ENCODE results near the gene CD2.

Gene CD2

GRCh38 chr1:116781034-116781433 is 26.8 kb downstream of the CD2 start:
- no peak for DNase-seq

- no peak for DNase-seq
Observed at GRCh38 chr1:116785006-116785405, 30.8 kb downstream of the CD2 start.

- no peak for DNase-seq
Observed at GRCh38 chr1:116786049-116786448, 31.8 kb downstream of the CD2 start.

DNA sequence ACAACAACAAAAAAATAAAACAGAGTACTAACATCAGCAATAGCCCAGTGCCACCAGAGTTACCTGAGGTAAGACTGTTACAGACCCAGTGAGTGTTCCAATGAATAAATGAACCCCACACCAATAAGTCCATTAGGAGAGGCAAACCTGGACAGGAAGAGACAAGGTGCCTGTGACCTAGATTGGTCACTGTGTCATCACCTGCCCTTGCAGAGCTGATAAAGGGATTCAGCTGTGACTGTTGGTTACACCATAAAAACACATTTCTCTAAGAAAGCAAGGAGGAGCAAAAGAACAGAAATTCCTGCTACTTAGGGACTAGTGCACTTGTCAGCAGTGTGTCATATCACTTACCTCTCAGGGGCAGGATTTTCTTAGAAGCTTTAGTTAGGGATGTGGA is 37.5 kb downstream of the CD2 start:
- no peak for DNase-seq

GRCh38 chr1:116793357-116793935 is 39.2 kb downstream of the CD2 start:
- DNase-seq, result no peak

GRCh38 chr1:116794371-116794770 is 40.1 kb downstream of the CD2 start:
- DNase-seq, result no peak

GRCh38 chr1:116794804-116795481 is 40.7 kb downstream of the CD2 start:
- no peak for DNase-seq

DNA sequence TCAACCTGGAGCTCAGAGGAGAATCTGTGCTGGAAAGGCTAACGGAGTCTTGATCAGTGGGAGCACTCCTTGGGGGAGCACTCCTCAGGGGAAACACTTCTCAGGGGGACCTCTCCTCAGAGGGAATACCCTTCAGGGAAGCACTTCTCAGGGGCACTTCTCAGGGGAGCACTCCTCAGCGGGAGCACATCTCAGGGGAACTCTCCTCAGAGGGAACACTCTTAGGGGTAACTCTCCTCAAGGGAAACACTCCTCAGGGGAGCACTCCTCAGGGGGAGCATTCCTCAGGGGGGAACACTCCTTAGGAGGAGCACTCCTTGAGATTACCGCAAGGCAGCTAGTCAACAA is 41.2 kb downstream of the CD2 start:
- DNase-seq, result no peak

DNA sequence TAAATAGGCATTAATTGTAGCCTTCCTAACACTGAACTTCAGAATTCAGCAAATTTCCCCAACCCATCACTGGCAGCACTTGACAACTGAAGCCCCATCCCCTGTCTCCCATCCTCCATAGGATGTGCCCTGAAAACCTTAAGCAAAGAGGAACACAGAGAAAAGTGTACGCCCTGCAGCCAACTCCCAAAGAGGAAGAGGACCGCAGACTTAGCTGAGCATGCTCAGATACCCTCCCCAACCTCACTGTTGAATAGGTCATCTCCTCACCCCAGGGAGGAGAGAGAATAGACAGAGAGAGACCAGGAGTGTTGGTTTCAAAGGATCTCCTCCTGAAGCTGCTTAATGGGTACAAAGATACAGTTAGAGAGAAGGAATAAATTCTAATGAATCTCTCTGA is 50.5 kb downstream of the CD2 start:
- DNase-seq, result no peak

DNA sequence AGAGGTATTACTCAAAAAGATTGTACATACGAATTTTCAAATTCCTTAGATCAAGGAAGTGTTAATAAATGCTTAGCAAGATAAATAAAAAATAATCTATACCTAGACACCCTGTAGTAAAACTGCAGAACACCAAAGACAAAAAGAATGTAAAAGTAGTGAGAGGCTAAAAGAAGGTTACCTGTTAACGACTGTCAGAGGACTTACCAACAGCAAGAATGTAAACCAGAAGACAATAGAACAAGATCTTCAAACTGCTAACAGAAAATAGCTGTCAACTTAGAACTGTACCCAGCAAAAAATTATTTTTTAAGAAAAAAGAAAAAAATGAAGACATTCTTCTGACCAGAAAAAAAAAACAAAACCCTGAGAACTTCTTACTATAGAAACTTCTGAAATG is 51.2 kb downstream of the CD2 start:
- no peak for DNase-seq

- no peak for DNase-seq
Observed at GRCh38 chr1:116806245-116806644, 52.0 kb downstream of the CD2 start.

DNA sequence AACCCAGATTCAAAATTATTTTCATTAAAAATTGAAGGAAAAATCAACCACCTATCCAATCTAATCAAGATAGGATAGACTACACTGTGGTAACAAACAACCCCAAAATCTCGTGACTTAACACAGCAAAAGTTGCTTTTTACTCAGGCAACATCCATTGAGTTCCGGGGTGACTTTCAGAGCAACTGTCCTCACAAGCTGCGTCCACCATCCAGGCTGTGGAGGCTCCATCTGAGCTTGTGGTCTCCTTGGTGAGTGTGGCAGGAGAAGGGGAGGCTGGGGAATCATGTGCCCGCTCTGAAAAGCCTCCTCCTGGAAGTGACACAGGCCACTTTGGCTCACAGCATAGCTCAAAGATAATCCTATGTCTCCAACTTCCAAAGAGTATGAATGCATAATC is 52.4 kb downstream of the CD2 start:
- no peak for DNase-seq

GRCh38 chr1:116807394-116808199 is 53.4 kb downstream of the CD2 start:
- no peak for DNase-seq

DNA sequence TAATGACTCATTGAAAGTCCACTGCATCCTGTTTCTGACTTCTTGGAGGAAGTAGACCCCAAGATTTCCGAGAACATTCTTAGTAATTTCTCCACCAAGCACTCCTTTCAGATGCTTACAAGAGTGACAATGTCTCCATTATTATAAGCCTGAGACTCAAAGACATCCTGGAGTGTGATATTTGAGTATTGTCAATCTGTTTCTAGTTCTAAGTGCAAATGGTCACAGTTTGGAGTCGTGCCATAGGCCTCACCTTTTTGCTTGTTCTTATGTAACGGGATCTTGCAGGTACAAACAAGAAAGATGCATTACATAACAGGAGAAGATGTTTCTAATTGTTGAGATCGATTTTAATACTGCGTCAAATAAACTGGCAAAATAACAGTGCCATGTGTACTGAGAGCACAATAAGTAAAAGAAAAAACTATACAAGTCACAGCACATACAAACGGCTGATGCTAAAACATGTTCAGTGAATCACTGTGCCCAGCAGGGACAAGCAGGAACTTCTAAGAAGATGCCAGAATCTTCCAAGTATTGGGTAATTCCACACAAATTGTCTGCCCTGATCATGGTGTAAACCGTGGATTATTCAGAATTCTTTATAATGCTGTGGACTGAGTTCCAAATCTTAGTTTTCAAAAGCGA is 54.1 kb downstream of the CD2 start:
- no peak for DNase-seq

- no peak for DNase-seq
Observed at GRCh38 chr1:116808848-116809508, 54.7 kb downstream of the CD2 start.

DNA sequence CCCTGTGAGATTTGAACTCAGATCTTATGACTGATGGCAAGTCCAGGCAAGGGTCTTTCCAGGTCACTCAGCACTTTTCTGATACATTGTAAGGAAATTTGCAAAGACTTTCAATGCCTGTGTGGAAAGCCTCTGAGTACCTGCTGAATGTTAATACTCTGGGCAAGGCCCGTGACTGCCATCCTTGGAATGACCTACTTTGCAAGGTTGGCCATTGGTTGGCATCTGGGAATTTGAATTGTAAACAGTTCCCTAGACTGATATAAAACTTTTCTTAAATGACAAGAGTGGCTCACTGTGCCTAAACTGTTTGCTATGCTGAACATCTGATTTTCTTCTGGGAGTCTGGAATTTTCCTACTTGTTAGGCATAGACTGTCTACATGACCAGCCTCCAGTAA is 57.1 kb downstream of the CD2 start:
- no peak for DNase-seq

DNA sequence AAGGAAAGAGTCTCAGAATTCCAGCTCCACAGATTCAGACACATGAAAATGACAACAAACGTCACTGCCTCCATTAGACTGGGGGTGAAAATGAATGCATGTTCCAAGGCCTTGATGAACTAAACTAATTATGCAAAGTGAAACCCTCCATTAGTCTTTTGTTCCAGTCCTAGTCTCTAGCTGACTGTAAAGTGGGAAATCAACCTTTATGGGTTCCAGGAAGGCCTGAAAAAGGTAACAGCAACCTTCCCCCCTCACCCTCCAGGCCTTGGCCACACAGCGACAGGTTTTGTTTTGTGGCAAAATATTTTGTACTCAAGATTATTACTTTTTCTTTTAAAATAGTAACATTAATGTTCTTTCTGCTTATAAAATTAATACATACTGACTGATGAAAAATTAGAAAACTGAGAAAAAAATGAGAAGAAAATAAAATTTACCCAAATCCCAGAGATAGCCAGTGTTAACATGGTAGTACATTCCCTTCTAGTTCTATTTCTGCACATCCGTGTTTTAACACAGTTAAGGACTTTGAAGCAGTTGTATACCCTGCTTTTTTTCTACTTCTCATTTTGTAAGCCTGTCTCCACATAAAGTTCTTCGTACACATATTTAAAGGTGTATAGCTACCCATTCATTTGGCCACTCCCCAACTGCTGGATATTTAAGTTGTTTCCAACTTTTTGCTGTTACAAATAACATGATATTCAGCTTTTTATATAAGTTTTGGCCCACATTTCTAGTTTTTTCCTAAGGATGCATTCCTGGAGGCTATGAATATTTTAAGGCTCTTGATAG is 60.9 kb downstream of the CD2 start:
- no peak for DNase-seq

DNA sequence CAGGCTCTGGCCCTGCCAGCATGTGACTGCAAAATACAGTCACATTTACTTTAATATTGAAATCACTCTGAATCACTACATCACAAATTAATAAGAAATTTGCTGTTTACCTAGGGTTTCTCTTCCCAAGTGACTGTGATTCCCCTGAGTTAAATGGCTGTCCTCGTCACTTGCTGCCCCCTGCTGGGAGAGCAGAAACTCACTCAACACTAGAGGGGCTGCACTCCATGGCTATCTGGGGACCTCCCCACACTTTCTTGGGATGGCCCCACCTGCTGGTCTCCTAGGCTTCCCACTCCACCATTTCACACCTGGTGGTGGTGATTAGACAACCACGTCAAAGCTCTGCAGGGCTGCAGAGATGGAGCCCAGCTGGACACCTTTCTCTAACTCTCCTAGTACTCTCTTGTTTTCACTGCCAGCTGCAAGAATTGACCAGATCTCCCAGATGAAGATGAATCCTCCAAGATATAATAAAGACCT is 63.4 kb downstream of the CD2 start:
- DNase-seq, result no peak

All from GOT3 (cell line).